HepG2 (cell line): ENCODE measurements around the gene TMEM131. TPM values are rescaled to one million over a fixed set of nuclear protein-coding genes. Genes with fewer than 3 reads are reported as not detected.

Experiments
- DPF2 ChIP-seq: sonication (generic); formaldehyde crosslinking; IDR thresholded peaks from 2 replicates; pipeline ENCODE4 v1.4.0; 2020; ENCODE audit warnings: mild to moderate bottlenecking, low read depth, missing genetic modification reagents, borderline replicate concordance
- GABPA ChIP-seq, 2 experiments: IDR thresholded peaks; 2 replicates each; pipeline ENCODE4 v1.6.1; 2011 to 2016; ENCODE audit warnings: low read depth in 2 of 2, low read length in 1 of 2, missing biosample characterization in 1 of 2, missing genetic modification characterization in 1 of 2
- HNRNPLL ChIP-seq: fragments of 200-400 bp; formaldehyde crosslinking; IDR thresholded peaks from 2 replicates; pipeline ENCODE4 v1.6.1; 2017; ENCODE audit warnings: mild to moderate bottlenecking, low read depth, low read length; ENCODE audit not compliant: poor library complexity, severe bottlenecking
- MLLT10 ChIP-seq: sonication (generic); formaldehyde crosslinking; IDR thresholded peaks from 2 replicates; pipeline ENCODE4 v1.4.0; 2020; ENCODE audit warnings: missing genetic modification reagents
- NFKBIZ ChIP-seq: IDR thresholded peaks from 2 replicates; pipeline ENCODE4 v1.6.1; 2018; ENCODE audit warnings: missing genetic modification reagents, missing compliant biosample characterization
- POGZ ChIP-seq: sonication (generic); formaldehyde crosslinking; IDR thresholded peaks from 2 replicates; pipeline ENCODE4 v1.4.0; 2020; ENCODE audit warnings: mild to moderate bottlenecking, missing genetic modification reagents
- TAF1 ChIP-seq: sonication (generic); formaldehyde crosslinking; IDR thresholded peaks from 2 replicates; pipeline ENCODE4 v1.4.0; 2020; ENCODE audit warnings: missing genetic modification reagents
- TCF12 ChIP-seq, 2 experiments: fragments of 450-650 bp in 1 of 2; sonication (generic) in 1 of 2; formaldehyde crosslinking in 1 of 2; IDR thresholded peaks; 2 replicates each; pipeline versions ENCODE4 v1.6.1 to v1.8.0; 2017 to 2022; ENCODE audit warnings: antibody characterized with exemption in 1 of 2, mild to moderate bottlenecking in 1 of 2, missing genetic modification reagents in 1 of 2, moderate library complexity in 1 of 2
- ZBTB7A ChIP-seq: sonication (generic); formaldehyde crosslinking; IDR thresholded peaks from 2 replicates; pipeline ENCODE4 v1.8.0; 2022; ENCODE audit warnings: mild to moderate bottlenecking, missing genetic modification reagents
- ZKSCAN8 ChIP-seq: IDR thresholded peaks from 2 replicates; pipeline ENCODE4 v1.6.1; 2016; ENCODE audit warnings: borderline replicate concordance, missing genetic modification reagents, missing compliant biosample characterization
- ZNF263 ChIP-seq: sonication (generic); formaldehyde crosslinking; IDR thresholded peaks from 2 replicates; pipeline ENCODE4 v1.4.0; 2020; ENCODE audit warnings: missing genetic modification reagents
- ZNF547 ChIP-seq: sonication (generic); formaldehyde crosslinking; IDR thresholded peaks from 2 replicates; pipeline ENCODE4 v1.5.1; 2020; ENCODE audit warnings: mild to moderate bottlenecking, missing genetic modification reagents
- ZNF569 ChIP-seq: sonication (generic); formaldehyde crosslinking; IDR thresholded peaks from 2 replicates; pipeline ENCODE4 v1.5.0; 2020; ENCODE audit warnings: mild to moderate bottlenecking, missing genetic modification reagents, moderate library complexity, borderline replicate concordance
- ZNF644 ChIP-seq: IDR thresholded peaks from 2 replicates; pipeline ENCODE4 v1.6.1; 2016; ENCODE audit warnings: low read depth
- polyA plus RNA-seq, 8 experiments: library from polyadenylated mRNA; depleted of rRNA in 3 of 8; stranded (reverse) in 7 of 8; unstranded in 1 of 8; fragments of >200 nt; fragmentation: Illumina TruSeq in 4 of 8; extraction: Trizol in 4 of 8; gene quantifications; 2 replicates each; pipeline versions ENCODE4 v1.2.1 to v1.2.3, GENCODE V29; 2011 to 2016; ENCODE audit warnings: low read depth in 4 of 8, missing spikeins in 1 of 8, mixed read lengths in 1 of 8; ENCODE audit not compliant: insufficient read depth in 1 of 8
- total RNA-seq, 5 experiments: library from RNA; depleted of rRNA; stranded (reverse); fragments of >200 nt; fragmentation: Illumina TruSeq; extraction: Trizol; gene quantifications; 2 replicates each; pipeline ENCODE4 v1.2.3, GENCODE V29; 2016; ENCODE audit warnings: low read depth in 1 of 5
- TF ChIP-seq, protein P1 (sequence below): IDR thresholded peaks from 2 replicates; pipeline ENCODE4 v1.6.1; 2016; ENCODE audit warnings: missing genetic modification reagents, missing compliant biosample characterization
- TF ChIP-seq, protein P2 (sequence below): sonication (generic); formaldehyde crosslinking; IDR thresholded peaks from 2 replicates; pipeline ENCODE4 v1.4.0; 2020; ENCODE audit warnings: missing genetic modification reagents
- TF ChIP-seq, protein P3 (sequence below): sonication (generic); formaldehyde crosslinking; IDR thresholded peaks from 2 replicates; pipeline ENCODE4 v1.8.0; 2022; ENCODE audit warnings: mild to moderate bottlenecking, missing genetic modification reagents, moderate library complexity
- TF ChIP-seq, protein P4 (sequence below): sonication (generic); formaldehyde crosslinking; IDR thresholded peaks from 2 replicates; pipeline ENCODE4 v1.4.0; 2020; ENCODE audit warnings: missing genetic modification reagents
- TF ChIP-seq, protein P5 (sequence below): sonication (generic); formaldehyde crosslinking; conservative IDR thresholded peaks from 2 replicates; pipeline ENCODE4 v1.4.0; 2020; ENCODE audit warnings: missing genetic modification reagents
- TF ChIP-seq, protein P6 (sequence below), 2 experiments: sonication (generic) in 1 of 2; formaldehyde crosslinking in 1 of 2; IDR thresholded peaks; 2 replicates each; pipeline versions ENCODE4 v1.4.0 to v1.6.1; 2016 to 2020; ENCODE audit warnings: borderline replicate concordance in 1 of 2, low read depth in 1 of 2, mild to moderate bottlenecking in 1 of 2, missing genetic modification reagents in 1 of 2

TMEM131 gene
- total and polyA plus RNA-seq, 2 of the 13 experiments (the other 11 are each of a cell fraction or from before 2014, with no cell fraction given), result 17.9 to 19.5 TPM

DNA sequence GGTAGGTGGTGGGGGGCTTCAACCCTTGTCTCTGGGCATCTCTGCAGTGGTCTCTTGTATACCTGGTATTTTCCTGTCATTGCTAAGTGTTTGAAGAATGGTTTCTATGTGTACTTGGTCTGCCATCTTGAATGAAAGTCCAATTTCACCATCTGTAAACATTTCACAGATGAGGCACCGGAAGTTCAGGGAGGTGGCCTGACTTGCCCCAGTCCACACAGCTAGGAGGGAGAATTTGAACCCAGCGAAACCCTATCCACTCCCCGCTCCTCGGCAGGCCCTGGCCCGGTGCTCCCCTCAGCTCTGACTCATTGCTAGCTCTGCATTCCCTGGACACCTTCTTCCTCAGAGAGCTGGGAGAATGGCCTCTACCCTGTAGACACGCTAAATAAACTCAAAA lies 251.8 kb downstream of the TMEM131 start (continued):
- TF ChIP-seq ZNF263 (CRISPR knock-in tag), result peak; percentile 84
- TF ChIP-seq, protein P1, sequence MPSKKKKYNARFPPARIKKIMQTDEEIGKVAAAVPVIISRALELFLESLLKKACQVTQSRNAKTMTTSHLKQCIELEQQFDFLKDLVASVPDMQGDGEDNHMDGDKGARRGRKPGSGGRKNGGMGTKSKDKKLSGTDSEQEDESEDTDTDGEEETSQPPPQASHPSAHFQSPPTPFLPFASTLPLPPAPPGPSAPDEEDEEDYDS (CRISPR knock-in tag), result no peak
- no peak for TF ChIP-seq TCF12 (IDR thresholded peaks at IDR 0.05)
- no peak for TF ChIP-seq TCF12 (CRISPR knock-in tag; IDR thresholded peaks at IDR 0.05)
- no peak for TF ChIP-seq GABPA (IDR thresholded peaks at IDR 0.05; ENCODE audit: low read depth, low read length)
- peak; percentile 70 for TF ChIP-seq GABPA (CRISPR knock-in tag; IDR thresholded peaks at IDR 0.05; ENCODE audit: low read depth)
- peak; percentile 92 for TF ChIP-seq POGZ
- TF ChIP-seq NFKBIZ (CRISPR knock-in tag), result no peak
- TF ChIP-seq ZKSCAN8 (CRISPR knock-in tag), result no peak
- TF ChIP-seq, protein P2, sequence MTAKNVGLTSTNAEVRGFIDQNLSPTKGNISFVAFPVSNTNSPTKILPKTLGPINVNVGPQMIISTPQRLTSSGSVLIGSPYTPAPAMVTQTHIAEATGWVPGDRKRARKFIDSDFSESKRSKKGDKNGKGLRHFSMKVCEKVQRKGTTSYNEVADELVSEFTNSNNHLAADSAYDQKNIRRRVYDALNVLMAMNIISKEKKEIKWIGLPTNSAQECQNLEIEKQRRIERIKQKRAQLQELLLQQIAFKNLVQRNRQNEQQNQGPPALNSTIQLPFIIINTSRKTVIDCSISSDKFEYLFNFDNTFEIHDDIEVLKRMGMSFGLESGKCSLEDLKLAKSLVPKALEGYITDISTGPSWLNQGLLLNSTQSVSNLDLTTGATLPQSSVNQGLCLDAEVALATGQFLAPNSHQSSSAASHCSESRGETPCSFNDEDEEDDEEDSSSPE, result 0 out of 2 replicates have a peak, but pooled peaks have one; percentile 35
- TF ChIP-seq, protein P3, sequence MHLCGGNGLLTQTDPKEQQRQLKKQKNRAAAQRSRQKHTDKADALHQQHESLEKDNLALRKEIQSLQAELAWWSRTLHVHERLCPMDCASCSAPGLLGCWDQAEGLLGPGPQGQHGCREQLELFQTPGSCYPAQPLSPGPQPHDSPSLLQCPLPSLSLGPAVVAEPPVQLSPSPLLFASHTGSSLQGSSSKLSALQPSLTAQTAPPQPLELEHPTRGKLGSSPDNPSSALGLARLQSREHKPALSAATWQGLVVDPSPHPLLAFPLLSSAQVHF, result no peak
- no peak for TF ChIP-seq TAF1 (CRISPR knock-in tag)
- TF ChIP-seq, protein P4, sequence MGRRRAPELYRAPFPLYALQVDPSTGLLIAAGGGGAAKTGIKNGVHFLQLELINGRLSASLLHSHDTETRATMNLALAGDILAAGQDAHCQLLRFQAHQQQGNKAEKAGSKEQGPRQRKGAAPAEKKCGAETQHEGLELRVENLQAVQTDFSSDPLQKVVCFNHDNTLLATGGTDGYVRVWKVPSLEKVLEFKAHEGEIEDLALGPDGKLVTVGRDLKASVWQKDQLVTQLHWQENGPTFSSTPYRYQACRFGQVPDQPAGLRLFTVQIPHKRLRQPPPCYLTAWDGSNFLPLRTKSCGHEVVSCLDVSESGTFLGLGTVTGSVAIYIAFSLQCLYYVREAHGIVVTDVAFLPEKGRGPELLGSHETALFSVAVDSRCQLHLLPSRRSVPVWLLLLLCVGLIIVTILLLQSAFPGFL (CRISPR knock-in tag), result no peak
- no peak for TF ChIP-seq HNRNPLL
- TF ChIP-seq, protein P5, sequence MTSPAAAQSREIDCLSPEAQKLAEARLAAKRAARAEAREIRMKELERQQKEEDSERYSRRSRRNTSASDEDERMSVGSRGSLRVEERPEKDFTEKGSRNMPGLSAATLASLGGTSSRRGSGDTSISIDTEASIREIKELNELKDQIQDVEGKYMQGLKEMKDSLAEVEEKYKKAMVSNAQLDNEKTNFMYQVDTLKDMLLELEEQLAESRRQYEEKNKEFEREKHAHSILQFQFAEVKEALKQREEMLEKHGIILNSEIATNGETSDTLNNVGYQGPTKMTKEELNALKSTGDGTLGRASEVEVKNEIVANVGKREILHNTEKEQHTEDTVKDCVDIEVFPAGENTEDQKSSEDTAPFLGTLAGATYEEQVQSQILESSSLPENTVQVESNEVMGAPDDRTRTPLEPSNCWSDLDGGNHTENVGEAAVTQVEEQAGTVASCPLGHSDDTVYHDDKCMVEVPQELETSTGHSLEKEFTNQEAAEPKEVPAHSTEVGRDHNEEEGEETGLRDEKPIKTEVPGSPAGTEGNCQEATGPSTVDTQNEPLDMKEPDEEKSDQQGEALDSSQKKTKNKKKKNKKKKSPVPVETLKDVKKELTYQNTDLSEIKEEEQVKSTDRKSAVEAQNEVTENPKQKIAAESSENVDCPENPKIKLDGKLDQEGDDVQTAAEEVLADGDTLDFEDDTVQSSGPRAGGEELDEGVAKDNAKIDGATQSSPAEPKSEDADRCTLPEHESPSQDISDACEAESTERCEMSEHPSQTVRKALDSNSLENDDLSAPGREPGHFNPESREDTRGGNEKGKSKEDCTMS (CRISPR knock-in tag), result no peak
- peak; percentile 97 for TF ChIP-seq ZNF644 (CRISPR knock-in tag)
- peak; percentile 77 for TF ChIP-seq ZBTB7A (CRISPR knock-in tag)
- TF ChIP-seq, protein P6, sequence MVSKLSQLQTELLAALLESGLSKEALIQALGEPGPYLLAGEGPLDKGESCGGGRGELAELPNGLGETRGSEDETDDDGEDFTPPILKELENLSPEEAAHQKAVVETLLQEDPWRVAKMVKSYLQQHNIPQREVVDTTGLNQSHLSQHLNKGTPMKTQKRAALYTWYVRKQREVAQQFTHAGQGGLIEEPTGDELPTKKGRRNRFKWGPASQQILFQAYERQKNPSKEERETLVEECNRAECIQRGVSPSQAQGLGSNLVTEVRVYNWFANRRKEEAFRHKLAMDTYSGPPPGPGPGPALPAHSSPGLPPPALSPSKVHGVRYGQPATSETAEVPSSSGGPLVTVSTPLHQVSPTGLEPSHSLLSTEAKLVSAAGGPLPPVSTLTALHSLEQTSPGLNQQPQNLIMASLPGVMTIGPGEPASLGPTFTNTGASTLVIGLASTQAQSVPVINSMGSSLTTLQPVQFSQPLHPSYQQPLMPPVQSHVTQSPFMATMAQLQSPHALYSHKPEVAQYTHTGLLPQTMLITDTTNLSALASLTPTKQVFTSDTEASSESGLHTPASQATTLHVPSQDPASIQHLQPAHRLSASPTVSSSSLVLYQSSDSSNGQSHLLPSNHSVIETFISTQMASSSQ (IDR thresholded peaks at IDR 0.05; ENCODE audit: low read depth), result no peak
- TF ChIP-seq, protein P6 (CRISPR knock-in tag; IDR thresholded peaks at IDR 0.05; ENCODE audit: borderline replicate concordance), result no peak
- no peak for TF ChIP-seq ZNF547 (CRISPR knock-in tag)
- no peak for TF ChIP-seq MLLT10 (CRISPR knock-in tag)
- peak; percentile 18; the same call in 1 of the 2 replicates for TF ChIP-seq DPF2
- no peak for TF ChIP-seq ZNF569
